ENCODE results near the gene EVA1C. TPM values are rescaled to one million over a fixed set of nuclear protein-coding genes. Genes with fewer than 3 reads are reported as not detected.

The EVA1C gene
- total RNA-seq, 1 experiment from 2014 or later, result 0.98 TPM

- Histone ChIP-seq H3K9ac (ENCODE audit: extremely low read depth, insufficient read length, low read length) (no peak overlapping the region), H4K8ac (replicated peaks; ENCODE audit: insufficient read length, low read depth, low read length) (no peak overlapping the region), H4K20me1 (ENCODE audit: control insufficient read depth, insufficient read depth, insufficient read length) (no peaks in the 10 kb centered on the region), H2AK5ac (ENCODE audit: insufficient read length, low read length) (no peak overlapping the region), H2BK12ac (ENCODE audit: insufficient read length, low read depth, low read length) (no peak overlapping the region), H3K4me2 (ENCODE audit: insufficient read depth, insufficient read length, low read length) (no peak overlapping the region), H2BK20ac (ENCODE audit: low read depth, low read length, poor library complexity, severe bottlenecking) (no peak overlapping the region), H4K91ac (ENCODE audit: insufficient read length, low read depth, low read length) (no peak overlapping the region), H3K4me1 (ENCODE audit: insufficient read depth, low read length) (no peaks in the 10 kb centered on the region), H2BK15ac (ENCODE audit: low read depth, low read length) (no peak overlapping the region), H3K79me1 (ENCODE audit: insufficient read depth, low read depth, low read length, poor library complexity, severe bottlenecking) (no peaks in the 10 kb centered on the region), H3K79me2 (ENCODE audit: insufficient read depth, low read length) (no peaks in the 10 kb centered on the region), H2AFZ (ENCODE audit: low read length) (no peak overlapping the region), H3K9me3 (ENCODE audit: control insufficient read depth, low read depth, low read length) (no peaks in the 10 kb centered on the region), H3K27me3 (ENCODE audit: insufficient read depth, low read length) (no peaks in the 10 kb centered on the region), H3K14ac (ENCODE audit: insufficient read depth, low read length) (no peak overlapping the region), H3T11ph (ENCODE audit: low read length) (no peak overlapping the region), H3K4ac (ENCODE audit: low read depth, low read length) (no peak overlapping the region), H3K56ac (ENCODE audit: insufficient read length, low read depth, low read length) (no peak overlapping the region), H3K27ac (ENCODE audit: insufficient read length, low read depth, low read length) (no peak overlapping the region), H3K23ac (ENCODE audit: insufficient read length, low read depth, low read length) (no peak overlapping the region), H3K23me2 (ENCODE audit: insufficient read length, low read depth, low read length, poor library complexity, severe bottlenecking) (no peaks in the 10 kb centered on the region), H2BK5ac (ENCODE audit: insufficient read length, low read length) (no peak overlapping the region), H3K18ac (ENCODE audit: insufficient read length, low read depth, low read length) (no peak overlapping the region), H2BK120ac (ENCODE audit: low read depth, low read length, poor library complexity, severe bottlenecking) (no peak overlapping the region), H4K5ac (ENCODE audit: insufficient read length, low read depth, low read length) (no peak overlapping the region)
- no peak for DNase-seq
- no peak for TF ChIP-seq CTCF (conservative IDR thresholded peaks at IDR 0.05)
- Mint-ChIP-seq H3K36me3 (ENCODE audit: insufficient read depth in 1 of 3, low read depth in 3 of 3) (peaks cover 31 to 82% (median 55%) of the 10 kb centered on the region in 3 experiments; a peak in 6 of 7 replicates), H3K4me1 (no peaks in the 10 kb centered on the region), H3K9me3 (no peaks in the 10 kb centered on the region), H3K4me3 (no peak overlapping the region), H3K27ac (peak overlapping the region in 2 of 3 experiments; percentile 63 to 65; a peak in 2 of 7 replicates), H3K27me3 (ENCODE audit: low read depth) (no peaks in the 10 kb centered on the region)
- WGBS (ENCODE audit: extremely low coverage, insufficient read length, low lambda C conversion rate), result no CpG with 5 or more reads among the region's 6 CpGs
Observed at GRCh38 chr21:32371913-32372314, 40.6 kb upstream of the EVA1C start.
